H1 (cell line): Measurements from ENCODE around the gene OR8D2. TPM values are rescaled to one million over a fixed set of nuclear protein-coding genes. Genes with fewer than 3 reads are reported as not detected.

ENCODE experiments used
- CBX5 ChIP-seq: fragments of 300-800, 300-1000 bp; sonication (generic); IDR thresholded peaks from 2 replicates; pipeline ENCODE4 v1.7.1; 2016; ENCODE audit warnings: antibody characterized with exemption, low read length, low read depth
- CHD7 ChIP-seq: fragments of 300-600 bp; sonication (generic); IDR thresholded peaks from 2 replicates; pipeline ENCODE4 v1.7.1; 2012; ENCODE audit warnings: low read length, moderate library complexity, mild to moderate bottlenecking, inconsistent platforms; ENCODE audit not compliant: insufficient replicate concordance
- CTBP2 ChIP-seq: IDR thresholded peaks from 2 replicates; pipeline ENCODE4 v1.7.0; 2011; ENCODE audit warnings: borderline replicate concordance, mild to moderate bottlenecking, moderate library complexity, mixed read lengths, low read length; ENCODE audit not compliant: insufficient read depth, insufficient read length
- GABPA ChIP-seq: IDR thresholded peaks from 2 replicates; pipeline ENCODE4 v1.6.1; 2011; ENCODE audit warnings: mild to moderate bottlenecking, low read length, moderate library complexity, borderline replicate concordance; ENCODE audit not compliant: insufficient read depth
- MAFK ChIP-seq: IDR thresholded peaks from 2 replicates; pipeline ENCODE4 v1.6.1; 2012; ENCODE audit warnings: low read depth, mild to moderate bottlenecking, improper control_type of control experiment, low read length
- POLR2AphosphoS5 ChIP-seq: IDR thresholded peaks from 2 replicates; pipeline ENCODE4 v1.6.1; 2011; ENCODE audit warnings: low read depth, low read length
- RBBP5 ChIP-seq: IDR thresholded peaks from 2 replicates; pipeline ENCODE4 v1.7.1; 2012; ENCODE audit warnings: low read depth, mild to moderate bottlenecking, inconsistent platforms, low read length, moderate library complexity, borderline replicate concordance
- SIN3A ChIP-seq, 2 experiments: IDR thresholded peaks in 1 of 2; conservative IDR thresholded peaks in 1 of 2; 2 replicates each; pipeline ENCODE4 v1.6.1; 2011 to 2012; ENCODE audit warnings: low read length in 2 of 2, improper control_type of control experiment in 1 of 2, low read depth in 1 of 2, mild to moderate bottlenecking in 1 of 2
- SUZ12 ChIP-seq: fragments of 200-600 bp; sonication (generic); IDR thresholded peaks from 2 replicates; pipeline ENCODE4 v1.6.1; 2012; ENCODE audit warnings: mild to moderate bottlenecking, inconsistent platforms, low read length, moderate library complexity, mixed read lengths
- polyA plus RNA-seq, 7 experiments: library from polyadenylated mRNA; depleted of rRNA in 3 of 7; stranded (reverse) in 5 of 7; unstranded in 2 of 7; fragments of >200 nt in 5 of 7; fragments of 200-250 nt in 2 of 7; gene quantifications; 1 replicate in 5 of 7; 2 replicates in 1 of 7; 4 replicates in 1 of 7; pipeline versions ENCODE4 v1.2.1 to v1.2.3, GENCODE V29; 2011 to 2013; ENCODE audit warnings: missing spikeins in 2 of 7, mixed read lengths in 2 of 7
- total RNA-seq: library from RNA; stranded (reverse); fragmentation: NEBNext Ultra II Directional; extraction: Animal tissue kit (Norgen Biotek cat#: 25700); gene quantifications from 2 replicates; pipeline ENCODE4 v1.2.1, GENCODE V29; 2021

Gene OR8D2
- total and polyA plus RNA-seq, 2 of the 8 experiments (the other 6 are each of a cell fraction or from before 2014, with no cell fraction given), result not detected

GRCh38 chr11:124315052-124315451 is 4.9 kb downstream of the OR8D2 start (continued):
- no peak for TF ChIP-seq CHD7
- TF ChIP-seq SUZ12, result no peak
- TF ChIP-seq POLR2AphosphoS5, result no peak
- no peak for TF ChIP-seq MAFK
- no peak for TF ChIP-seq SIN3A (conservative IDR thresholded peaks at IDR 0.05 in 1 of 2, IDR thresholded peaks at IDR 0.05 in 1 of 2; ENCODE audit: low read depth in 1 of 2, low read length in 2 of 2)
- TF ChIP-seq RBBP5, result no peak
- no peak for TF ChIP-seq CTBP2
- TF ChIP-seq CBX5, result no peak
- no peak for TF ChIP-seq GABPA
- TF ChIP-seq, all 59 proteins: peak for 0
